ENCODE data around the gene DMWD. TPM values are rescaled to one million over a fixed set of nuclear protein-coding genes. Genes with fewer than 3 reads are reported as not detected.
"Not testable (repeated sequence)": the region's sequence is repeated elsewhere in the genome, so short reads cannot be mapped to it uniquely, and the experiment has no call there.

Gene DMWD
- total RNA-seq, 1 donor from 2014 or later: 31.2 TPM

DNA sequence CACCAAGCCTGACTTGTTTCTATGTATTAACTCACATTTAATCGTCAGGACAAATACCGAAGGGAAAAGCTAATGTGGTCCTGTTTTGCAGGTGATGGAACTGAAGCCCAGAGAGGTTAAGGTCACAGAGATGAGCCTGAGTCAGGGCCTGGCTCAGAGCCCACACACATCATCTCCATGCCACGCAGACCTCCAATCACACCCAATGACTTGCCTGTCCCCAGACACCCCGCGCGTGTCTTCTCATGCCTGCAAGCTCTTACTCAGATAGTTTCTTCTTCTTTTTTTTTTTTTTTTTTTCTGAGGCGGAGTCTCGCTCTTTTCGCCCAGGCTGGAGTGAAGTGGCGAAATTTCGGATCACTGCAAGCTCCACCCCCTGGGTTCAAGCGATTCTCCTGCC is 40.0 kb downstream of the DMWD start:
- Histone ChIP-seq H3K4me3 (no peak overlapping the region), H3K27ac (no peak overlapping the region), H3K4me1 (no peaks in the 10 kb centered on the region), H3K36me3 (no peaks in the 10 kb centered on the region), H3K27me3 (no peaks in the 10 kb centered on the region), H3K9me3 (no peaks in the 10 kb centered on the region)
- DNase-seq (ENCODE audit: extremely low spot score in 2 of 2): no peak
- intact Hi-C loops (cut with DNase I): no loop called here
- TF ChIP-seq POLR2A (IDR thresholded peaks at IDR 0.05) (no peak), POLR2AphosphoS5 (IDR thresholded peaks at IDR 0.05; ENCODE audit: insufficient read depth in 1 of 2, low read depth in 1 of 2) (no peak)
- TF ChIP-seq, protein P1, sequence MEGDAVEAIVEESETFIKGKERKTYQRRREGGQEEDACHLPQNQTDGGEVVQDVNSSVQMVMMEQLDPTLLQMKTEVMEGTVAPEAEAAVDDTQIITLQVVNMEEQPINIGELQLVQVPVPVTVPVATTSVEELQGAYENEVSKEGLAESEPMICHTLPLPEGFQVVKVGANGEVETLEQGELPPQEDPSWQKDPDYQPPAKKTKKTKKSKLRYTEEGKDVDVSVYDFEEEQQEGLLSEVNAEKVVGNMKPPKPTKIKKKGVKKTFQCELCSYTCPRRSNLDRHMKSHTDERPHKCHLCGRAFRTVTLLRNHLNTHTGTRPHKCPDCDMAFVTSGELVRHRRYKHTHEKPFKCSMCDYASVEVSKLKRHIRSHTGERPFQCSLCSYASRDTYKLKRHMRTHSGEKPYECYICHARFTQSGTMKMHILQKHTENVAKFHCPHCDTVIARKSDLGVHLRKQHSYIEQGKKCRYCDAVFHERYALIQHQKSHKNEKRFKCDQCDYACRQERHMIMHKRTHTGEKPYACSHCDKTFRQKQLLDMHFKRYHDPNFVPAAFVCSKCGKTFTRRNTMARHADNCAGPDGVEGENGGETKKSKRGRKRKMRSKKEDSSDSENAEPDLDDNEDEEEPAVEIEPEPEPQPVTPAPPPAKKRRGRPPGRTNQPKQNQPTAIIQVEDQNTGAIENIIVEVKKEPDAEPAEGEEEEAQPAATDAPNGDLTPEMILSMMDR (IDR thresholded peaks at IDR 0.05): no peak

DNA sequence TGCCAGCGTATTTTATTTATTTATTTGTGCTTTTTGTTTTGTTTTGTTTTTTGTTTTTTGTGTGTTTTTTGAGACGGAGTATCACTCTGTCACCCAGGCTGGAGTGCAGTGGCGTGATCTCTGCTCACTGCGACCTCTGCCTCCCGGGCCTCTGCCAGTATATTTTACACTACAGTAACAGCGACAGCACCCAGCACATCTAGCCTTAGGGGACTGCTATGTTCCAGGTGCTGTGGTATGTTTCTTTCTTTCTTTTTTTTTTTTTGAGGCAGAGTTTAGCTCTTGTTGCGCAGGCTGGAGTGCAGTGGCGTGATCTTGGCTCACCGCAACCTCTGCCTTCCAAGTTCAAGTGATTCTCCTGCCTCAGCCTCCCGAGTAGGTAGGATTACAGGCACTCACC is 41.2 kb downstream of the DMWD start:
- H3K27ac ChIP-seq; H3K36me3 ChIP-seq; H3K4me3 ChIP-seq; DNase-seq (ENCODE audit: extremely low spot score in 2 of 2); H3K27me3 ChIP-seq; intact Hi-C loops (cut with DNase I); H3K4me1 ChIP-seq; H3K9me3 ChIP-seq: not testable (repeated sequence)

DNA sequence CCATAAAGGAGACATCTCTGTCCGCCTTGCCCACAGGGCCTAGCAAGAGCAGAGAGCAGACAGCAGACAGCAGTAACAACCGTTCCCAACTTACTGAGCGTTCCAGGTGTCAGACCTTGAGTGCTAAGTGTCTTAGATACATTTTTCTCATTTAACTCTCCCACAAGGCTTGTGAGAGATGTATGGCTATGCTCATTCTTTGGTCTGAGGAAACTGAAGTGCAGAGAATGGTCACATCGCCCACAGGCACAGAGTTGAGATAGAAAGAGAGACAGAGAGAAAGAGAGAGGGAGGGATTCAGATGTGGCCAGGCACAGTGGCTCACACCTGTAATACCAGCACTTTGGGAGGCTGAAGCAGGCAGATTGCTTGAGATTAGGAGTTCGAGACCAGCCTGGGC is 45.1 kb downstream of the DMWD start:
- H3K4me3 ChIP-seq: no peak overlapping the region
- DNase-seq (ENCODE audit: extremely low spot score in 2 of 2): no peak
- H3K4me1 ChIP-seq: no peaks in the 10 kb centered on the region
- no peaks in the 10 kb centered on the region for H3K36me3 ChIP-seq
- TF ChIP-seq POLR2A (IDR thresholded peaks at IDR 0.05) (no peak), POLR2AphosphoS5 (IDR thresholded peaks at IDR 0.05; ENCODE audit: insufficient read depth in 1 of 2, low read depth in 1 of 2) (no peak)
- TF ChIP-seq, protein P1 (IDR thresholded peaks at IDR 0.05): no peak
- no peaks in the 10 kb centered on the region for H3K27me3 ChIP-seq
- no peaks in the 10 kb centered on the region for H3K9me3 ChIP-seq
- intact Hi-C loops (cut with DNase I): no loop called here
- H3K27ac ChIP-seq: no peak overlapping the region

DNA sequence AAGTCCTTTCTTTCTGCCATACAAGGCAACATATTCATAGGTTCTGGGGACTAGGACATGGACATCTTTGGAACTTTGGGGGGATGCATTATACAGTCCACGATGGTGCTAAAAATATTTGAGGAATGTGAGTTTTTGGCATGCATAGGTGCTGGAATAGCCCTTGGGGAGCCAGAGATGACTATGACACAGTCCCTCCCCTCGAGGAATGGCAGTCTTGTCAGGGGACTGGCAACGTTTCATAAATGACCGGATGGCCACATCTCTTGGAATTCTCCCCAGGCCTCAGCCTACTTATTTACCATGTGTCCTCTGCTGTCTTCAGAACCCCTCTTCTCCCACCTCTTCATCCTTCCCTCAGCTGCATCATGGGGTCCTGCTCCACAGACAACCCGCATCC is 45.8 kb downstream of the DMWD start:
- intact Hi-C loops (cut with DNase I): no loop called here
- Histone ChIP-seq H3K27ac (no peak overlapping the region), H3K36me3 (no peaks in the 10 kb centered on the region), H3K4me1 (no peaks in the 10 kb centered on the region), H3K9me3 (no peaks in the 10 kb centered on the region), H3K4me3 (no peak overlapping the region), H3K27me3 (no peaks in the 10 kb centered on the region)
- no peak for TF ChIP-seq POLR2A (IDR thresholded peaks at IDR 0.05)
- no peak for DNase-seq (ENCODE audit: extremely low spot score in 2 of 2)

DNA sequence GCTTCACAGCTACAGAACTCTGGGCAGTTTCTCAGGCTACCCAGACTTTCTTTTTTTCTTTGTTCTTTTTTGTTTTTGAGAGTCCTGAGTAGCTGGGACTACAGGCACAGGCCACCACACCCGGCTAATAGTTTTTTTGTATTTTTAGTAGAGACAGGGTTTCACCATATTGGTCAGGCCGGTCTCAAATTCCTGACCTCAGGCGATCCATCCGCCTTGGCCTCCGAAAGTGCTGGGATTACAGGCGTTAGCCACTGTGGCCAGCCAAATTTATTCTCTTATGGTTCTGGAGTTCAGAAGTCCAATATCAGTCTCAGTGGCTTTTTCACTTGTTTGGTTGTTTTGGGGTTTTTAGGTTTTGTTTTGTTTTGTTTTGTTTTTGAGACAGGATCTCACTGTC is 47.0 kb downstream of the DMWD start:
- no peak for TF ChIP-seq POLR2AphosphoS5 (IDR thresholded peaks at IDR 0.05; ENCODE audit: insufficient read depth in 1 of 2, low read depth in 1 of 2)
- TF ChIP-seq POLR2A (IDR thresholded peaks at IDR 0.05): no peak
- TF ChIP-seq, protein P1 (IDR thresholded peaks at IDR 0.05): no peak
- intact Hi-C loops (cut with DNase I): no loop called here

DNA sequence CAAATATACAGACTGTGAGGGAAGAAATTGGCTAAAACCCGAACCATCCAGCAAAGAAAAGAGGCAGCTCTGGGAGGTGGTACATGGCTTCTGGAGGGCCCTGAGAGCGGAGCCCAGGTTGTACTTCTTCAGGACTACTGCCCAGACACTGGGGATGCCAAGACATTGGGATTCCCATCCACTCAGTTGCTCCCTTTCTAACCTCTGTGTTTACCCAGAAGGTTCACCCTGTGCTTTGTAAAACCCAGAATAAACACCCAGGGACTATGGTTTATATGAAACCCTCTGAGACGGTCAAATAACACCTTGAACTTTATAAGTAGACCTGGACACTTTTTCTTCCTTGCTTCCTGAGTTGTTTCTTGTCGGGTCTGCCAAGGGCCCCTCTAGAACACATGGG is 49.7 kb downstream of the DMWD start:
- intact Hi-C loops (cut with DNase I): no loop called here
- H3K4me1 ChIP-seq: no peaks in the 10 kb centered on the region
- no peaks in the 10 kb centered on the region for H3K9me3 ChIP-seq
- DNase-seq (ENCODE audit: extremely low spot score in 2 of 2): no peak
- H3K27me3 ChIP-seq: no peaks in the 10 kb centered on the region
- no peak for TF ChIP-seq POLR2A (IDR thresholded peaks at IDR 0.05)
- TF ChIP-seq, protein P1 (IDR thresholded peaks at IDR 0.05): no peak
- no peak overlapping the region for H3K4me3 ChIP-seq
- H3K27ac ChIP-seq: no peak overlapping the region
- H3K36me3 ChIP-seq: no peaks in the 10 kb centered on the region

More for the DNA sequence above, 47.0 kb downstream of the DMWD start:
- Histone ChIP-seq H3K4me3 (no peak overlapping the region), H3K27ac (no peak overlapping the region), H3K9me3 (no peaks in the 10 kb centered on the region), H3K36me3 (no peaks in the 10 kb centered on the region), H3K4me1 (no peaks in the 10 kb centered on the region), H3K27me3 (no peaks in the 10 kb centered on the region)
- no peak for DNase-seq (ENCODE audit: extremely low spot score in 2 of 2)

Measured in vagina (tissue), 2 donors.